GM18909 (cell line): Measurements from ENCODE around the gene FGB.
A peak's percentile ranks its signal among the peaks of the same experiment; 100 is the strongest.

ENCODE experiments used
- ATAC-seq: cut with Tn5 transposase; IDR thresholded peaks from one replicate; pipeline ENCODE4 v1.9.1; 2021; ENCODE audit warnings: mild to moderate bottlenecking; ENCODE audit not compliant: unreplicated experiment, poor library complexity

FGB gene

DNA sequence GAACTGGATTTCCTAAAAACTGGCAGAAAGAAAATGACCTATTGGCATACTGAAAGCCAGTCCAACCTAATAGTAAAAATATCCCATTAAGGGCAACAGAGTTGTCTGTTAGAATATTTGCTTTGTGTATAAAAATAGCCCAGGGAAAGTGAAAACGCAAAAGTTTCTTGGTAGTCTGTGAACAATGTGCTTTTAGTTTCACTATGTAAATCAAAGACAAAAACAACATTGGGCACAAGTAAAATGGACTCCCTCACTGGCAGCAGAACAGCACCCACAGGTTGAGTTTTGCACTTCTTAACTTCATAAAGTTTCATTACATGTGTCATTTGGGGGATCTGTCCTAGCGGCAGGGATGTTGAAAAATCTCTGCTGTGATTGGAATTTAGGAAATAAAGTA, 53.9 kb downstream of the FGB start:
- peak; percentile 96 for ATAC-seq

- no peak for ATAC-seq
Measured at GRCh38 chr4:154617820-154618317, 55.1 kb downstream of the FGB start.

DNA sequence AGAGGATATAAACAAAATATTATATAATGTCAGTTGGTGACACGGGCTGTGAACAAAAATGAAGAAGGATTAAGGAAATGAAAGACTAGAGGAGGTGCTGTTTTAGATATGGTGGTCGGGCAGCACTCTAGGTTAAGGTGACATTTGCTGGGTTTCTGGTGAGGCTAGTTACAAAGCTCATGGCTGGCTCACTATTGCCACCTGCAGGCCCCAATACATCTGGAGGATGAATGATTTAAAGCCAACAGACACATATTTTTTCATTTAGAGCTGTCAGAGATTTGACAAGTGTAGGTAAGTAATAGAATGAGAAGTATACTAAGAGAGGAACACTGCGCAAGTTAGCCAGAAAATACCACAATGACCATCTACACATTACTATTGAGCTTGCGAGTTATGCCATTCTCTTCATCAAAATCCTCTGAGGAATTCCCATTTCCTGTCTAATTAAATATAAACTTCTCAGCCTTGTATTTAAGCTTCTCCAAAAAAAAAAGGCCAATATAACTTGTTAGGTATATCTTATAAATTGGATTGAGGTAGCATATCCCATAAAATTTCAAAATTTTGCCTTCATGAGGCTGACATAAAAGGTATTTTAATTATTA, 56.0 kb downstream of the FGB start:
- ATAC-seq: peak; percentile 73

DNA sequence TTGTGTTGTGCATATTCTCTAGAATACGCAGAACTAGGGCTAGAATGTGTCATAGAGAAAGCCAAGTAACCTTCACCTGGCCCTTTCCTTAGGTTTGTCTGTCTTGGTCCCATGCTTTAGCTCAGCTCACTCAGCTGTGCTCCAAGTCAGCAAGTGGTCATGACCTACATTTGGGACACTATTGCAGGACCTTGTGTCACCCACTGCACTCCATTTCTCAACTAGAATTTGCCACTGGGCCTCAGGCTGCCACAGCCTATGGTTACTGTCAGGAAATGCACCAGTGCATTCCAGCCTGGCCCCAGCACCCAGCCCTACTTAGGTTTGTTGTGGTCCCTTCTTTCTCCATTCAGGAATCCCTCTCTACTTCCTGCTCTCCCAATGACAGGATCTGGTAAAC, 57.3 kb downstream of the FGB start:
- no peak for ATAC-seq
